Parathyroid adenoma (tissue), 2 donors: ENCODE data around the gene LRRC42.
"Not testable (repeated sequence)": the region's sequence is repeated elsewhere in the genome, so short reads cannot be mapped to it uniquely, and the experiment has no call there.

Experiments
- H2AFZ ChIP-seq: fragments of 300-600 bp; sonication (generic); one replicate; pipeline ENCODE4 v1.7.0; 2017; ENCODE audit warnings: antibody characterized with exemption, mild to moderate bottlenecking
- H3K27ac ChIP-seq: fragments of 300-600 bp; sonication (generic); one replicate; pipeline ENCODE4 v1.7.0; 2017
- H3K27me3 ChIP-seq: fragments of 300-600 bp; sonication (generic); one replicate; pipeline ENCODE4 v1.7.0; 2017; ENCODE audit warnings: low read length; ENCODE audit not compliant: control insufficient read depth, insufficient read depth
- H3K36me3 ChIP-seq: fragments of 300-600 bp; sonication (generic); one replicate; pipeline ENCODE4 v1.7.0; 2017; ENCODE audit warnings: low read length; ENCODE audit not compliant: control insufficient read depth, insufficient read depth
- H3K4me1 ChIP-seq: fragments of 300-600 bp; sonication (generic); one replicate; pipeline ENCODE4 v1.7.0; 2017; ENCODE audit warnings: control low read depth
- H3K4me2 ChIP-seq: fragments of 300-600 bp; sonication (generic); one replicate; pipeline ENCODE4 v1.7.0; 2017; ENCODE audit warnings: low read length
- H3K4me3 ChIP-seq: fragments of 300-600 bp; sonication (generic); one replicate; pipeline ENCODE4 v1.7.0; 2017; ENCODE audit warnings: low read depth, low read length
- H3K79me2 ChIP-seq: fragments of 300-600 bp; sonication (generic); one replicate; pipeline ENCODE4 v1.7.0; 2017; ENCODE audit warnings: control low read depth
- H3K9ac ChIP-seq: fragments of 300-600 bp; sonication (generic); one replicate; pipeline ENCODE4 v1.7.0; 2017; ENCODE audit warnings: mild to moderate bottlenecking
- H3K9me3 ChIP-seq: fragments of 300-600 bp; sonication (generic); one replicate; pipeline ENCODE4 v1.7.0; 2017; ENCODE audit warnings: low read length; ENCODE audit not compliant: control insufficient read depth
- TF ChIP-seq, protein P1 (sequence below): fragments of 300-600 bp; sonication (generic); IDR thresholded peaks from one replicate; pipeline ENCODE4 v1.7.0; 2017; ENCODE audit warnings: antibody characterized with exemption, mild to moderate bottlenecking
- donor health status: primary hyperparathyroidism.

LRRC42 gene

DNA sequence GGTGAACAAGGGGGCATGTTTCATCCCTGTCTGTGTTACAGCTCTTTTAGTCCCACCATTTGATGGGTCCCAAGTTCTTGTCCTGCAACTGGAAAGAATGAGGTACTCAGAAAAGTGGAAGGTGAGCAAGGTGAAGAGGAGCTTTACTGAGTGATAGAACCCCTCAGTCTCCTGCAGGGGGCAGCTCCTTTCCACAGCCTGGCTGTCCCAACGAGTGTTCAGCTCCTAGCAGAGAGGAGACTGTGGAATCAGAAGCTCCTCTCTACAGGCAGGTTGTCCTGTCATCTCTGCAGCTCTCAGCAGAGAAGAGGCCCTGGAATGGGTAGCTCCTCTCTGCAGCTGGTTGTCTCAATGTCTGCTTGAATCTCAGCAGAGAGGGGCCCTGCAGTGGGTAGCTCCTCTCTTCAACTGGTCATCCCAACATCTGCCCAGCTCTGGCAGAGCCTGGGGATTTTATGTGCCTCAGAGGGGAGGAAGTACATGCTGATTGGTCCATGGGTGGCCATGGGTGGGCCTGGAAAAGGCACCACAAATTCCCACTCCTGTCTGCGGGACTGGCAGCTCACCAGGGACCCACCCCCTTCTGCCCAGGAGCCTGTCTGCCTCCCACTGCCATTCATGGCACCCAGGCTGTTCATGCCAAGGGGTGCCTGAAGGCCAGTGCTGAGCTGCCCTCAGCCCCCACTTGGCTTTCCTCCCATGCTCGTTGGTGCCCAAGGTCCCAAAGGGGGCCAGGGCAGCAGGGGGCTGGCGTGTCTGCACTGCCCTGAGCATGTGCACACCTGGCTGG is 46.1 kb downstream of the LRRC42 start:
- no peak overlapping the region for H3K9ac ChIP-seq
- no peaks in the 10 kb centered on the region for H3K79me2 ChIP-seq
- TF ChIP-seq, protein P1, sequence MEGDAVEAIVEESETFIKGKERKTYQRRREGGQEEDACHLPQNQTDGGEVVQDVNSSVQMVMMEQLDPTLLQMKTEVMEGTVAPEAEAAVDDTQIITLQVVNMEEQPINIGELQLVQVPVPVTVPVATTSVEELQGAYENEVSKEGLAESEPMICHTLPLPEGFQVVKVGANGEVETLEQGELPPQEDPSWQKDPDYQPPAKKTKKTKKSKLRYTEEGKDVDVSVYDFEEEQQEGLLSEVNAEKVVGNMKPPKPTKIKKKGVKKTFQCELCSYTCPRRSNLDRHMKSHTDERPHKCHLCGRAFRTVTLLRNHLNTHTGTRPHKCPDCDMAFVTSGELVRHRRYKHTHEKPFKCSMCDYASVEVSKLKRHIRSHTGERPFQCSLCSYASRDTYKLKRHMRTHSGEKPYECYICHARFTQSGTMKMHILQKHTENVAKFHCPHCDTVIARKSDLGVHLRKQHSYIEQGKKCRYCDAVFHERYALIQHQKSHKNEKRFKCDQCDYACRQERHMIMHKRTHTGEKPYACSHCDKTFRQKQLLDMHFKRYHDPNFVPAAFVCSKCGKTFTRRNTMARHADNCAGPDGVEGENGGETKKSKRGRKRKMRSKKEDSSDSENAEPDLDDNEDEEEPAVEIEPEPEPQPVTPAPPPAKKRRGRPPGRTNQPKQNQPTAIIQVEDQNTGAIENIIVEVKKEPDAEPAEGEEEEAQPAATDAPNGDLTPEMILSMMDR = peak; percentile 7
- H3K27me3 ChIP-seq = no peaks in the 10 kb centered on the region
- H3K9me3 ChIP-seq = no peaks in the 10 kb centered on the region
- H2AFZ ChIP-seq = no peak overlapping the region
- no peaks in the 10 kb centered on the region for H3K36me3 ChIP-seq
- H3K27ac ChIP-seq = no peak overlapping the region
- no peaks in the 10 kb centered on the region for H3K4me1 ChIP-seq
- no peak overlapping the region for H3K4me3 ChIP-seq
- no peak overlapping the region for H3K4me2 ChIP-seq

DNA sequence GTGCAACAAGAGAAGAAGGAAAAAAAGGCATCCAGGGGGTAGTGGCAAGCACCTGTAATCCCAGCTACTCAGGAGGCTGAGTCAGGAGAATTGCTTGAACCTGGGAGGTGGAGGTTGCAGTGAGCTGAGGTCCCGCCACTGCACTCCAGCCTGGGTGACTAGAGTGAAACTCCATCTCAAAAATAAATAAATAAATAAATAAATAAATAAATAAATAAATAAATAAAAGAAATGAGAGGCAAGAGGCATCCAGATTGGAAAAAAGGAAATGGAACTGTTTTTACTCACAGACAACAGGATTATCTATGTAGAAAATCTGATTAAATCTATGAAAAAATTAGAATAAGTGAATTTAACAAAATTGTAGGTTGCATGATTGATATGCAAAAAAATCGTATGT is 48.4 kb downstream of the LRRC42 start:
- H2AFZ ChIP-seq, H3K27me3 ChIP-seq, H3K27ac ChIP-seq, H3K4me3 ChIP-seq, H3K4me1 ChIP-seq, H3K79me2 ChIP-seq, H3K9me3 ChIP-seq, H3K4me2 ChIP-seq, H3K36me3 ChIP-seq, H3K9ac ChIP-seq: not testable (repeated sequence)

DNA sequence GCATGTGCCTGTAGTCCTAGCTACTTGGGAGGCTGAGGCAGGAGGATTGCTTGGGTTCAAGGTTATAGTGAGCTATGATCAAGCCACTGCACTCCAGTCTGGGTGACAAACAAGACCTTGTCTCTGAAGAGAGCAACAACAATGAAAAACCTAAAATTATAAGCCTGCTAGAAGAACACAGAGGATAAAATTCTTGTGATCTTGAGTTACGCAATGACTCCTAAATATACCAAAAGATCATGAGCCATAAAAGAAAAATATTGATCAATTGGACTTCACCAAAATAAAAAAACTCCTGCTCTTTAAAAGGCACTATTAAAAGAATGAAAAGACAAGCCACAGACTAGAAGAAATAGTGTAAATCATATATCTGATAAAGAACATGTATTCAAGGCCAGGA is 49.5 kb downstream of the LRRC42 start:
- Histone ChIP-seq H3K27me3 (no peaks in the 10 kb centered on the region), H3K4me1 (no peaks in the 10 kb centered on the region), H3K4me3 (no peak overlapping the region), H3K9ac (no peak overlapping the region), H3K4me2 (no peak overlapping the region), H3K27ac (no peak overlapping the region), H2AFZ (no peak overlapping the region), H3K79me2 (no peaks in the 10 kb centered on the region), H3K9me3 (no peaks in the 10 kb centered on the region), H3K36me3 (no peaks in the 10 kb centered on the region)
- TF ChIP-seq, protein P1 = no peak

DNA sequence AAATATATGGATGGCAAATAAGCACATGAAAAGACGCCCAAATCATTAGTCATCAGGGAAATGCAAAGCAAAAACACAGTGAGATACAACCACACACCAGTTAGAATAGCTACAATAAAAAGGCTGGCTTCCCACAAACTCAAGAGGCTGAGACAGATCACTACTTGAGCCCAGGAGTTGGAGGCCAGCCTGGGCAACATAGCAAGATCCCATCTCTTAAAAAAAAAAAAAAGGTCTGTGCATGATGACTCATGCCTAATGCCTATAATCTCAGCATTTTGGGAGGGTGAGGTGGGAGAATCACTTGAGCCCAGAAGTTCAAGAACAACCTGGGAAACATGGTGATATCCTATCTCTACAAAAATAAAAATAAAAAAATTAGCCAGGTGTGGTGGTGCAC is 52.1 kb downstream of the LRRC42 start:
- H3K79me2 ChIP-seq = no peaks in the 10 kb centered on the region
- H3K27ac ChIP-seq = no peak overlapping the region
- no peaks in the 10 kb centered on the region for H3K27me3 ChIP-seq
- no peak overlapping the region for H2AFZ ChIP-seq
- no peaks in the 10 kb centered on the region for H3K9me3 ChIP-seq
- no peak overlapping the region for H3K9ac ChIP-seq
- H3K4me1 ChIP-seq = no peaks in the 10 kb centered on the region
- no peak overlapping the region for H3K4me2 ChIP-seq
- TF ChIP-seq, protein P1 = no peak
- H3K36me3 ChIP-seq = no peaks in the 10 kb centered on the region
- no peak overlapping the region for H3K4me3 ChIP-seq

DNA sequence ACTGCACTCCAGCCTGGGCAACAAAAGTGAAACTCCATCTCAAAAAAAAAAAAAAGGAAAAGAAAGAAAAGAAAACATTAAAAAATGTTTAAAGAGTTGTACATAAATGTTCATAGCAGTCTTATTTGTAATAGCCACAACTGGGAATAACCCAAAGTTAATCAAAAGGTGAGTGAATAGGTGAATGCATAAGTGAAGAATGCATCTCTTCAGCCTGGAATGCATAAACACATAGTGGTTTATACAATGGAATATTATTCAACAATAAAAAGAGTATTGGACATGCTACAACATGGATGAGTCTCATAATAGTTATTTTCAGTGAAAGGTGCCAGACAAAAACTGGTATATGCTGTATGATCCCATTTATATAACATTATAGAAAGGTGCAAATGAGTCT is 53.8 kb downstream of the LRRC42 start:
- Histone ChIP-seq H3K9me3 (no peaks in the 10 kb centered on the region), H2AFZ (no peak overlapping the region), H3K79me2 (no peaks in the 10 kb centered on the region), H3K9ac (no peak overlapping the region), H3K27me3 (no peaks in the 10 kb centered on the region), H3K36me3 (no peaks in the 10 kb centered on the region), H3K4me2 (no peak overlapping the region), H3K4me1 (no peaks in the 10 kb centered on the region), H3K27ac (no peak overlapping the region), H3K4me3 (no peak overlapping the region)
- TF ChIP-seq, protein P1 = no peak
